ENCODE measurements around the gene FAM177B. TPM values are rescaled to one million over a fixed set of nuclear protein-coding genes. Genes with fewer than 3 reads are reported as not detected.

FAM177B gene
- total and polyA plus RNA-seq, 4 donors, result 0.10 to 0.54 (median 0.27) TPM; not detected in 1

DNA sequence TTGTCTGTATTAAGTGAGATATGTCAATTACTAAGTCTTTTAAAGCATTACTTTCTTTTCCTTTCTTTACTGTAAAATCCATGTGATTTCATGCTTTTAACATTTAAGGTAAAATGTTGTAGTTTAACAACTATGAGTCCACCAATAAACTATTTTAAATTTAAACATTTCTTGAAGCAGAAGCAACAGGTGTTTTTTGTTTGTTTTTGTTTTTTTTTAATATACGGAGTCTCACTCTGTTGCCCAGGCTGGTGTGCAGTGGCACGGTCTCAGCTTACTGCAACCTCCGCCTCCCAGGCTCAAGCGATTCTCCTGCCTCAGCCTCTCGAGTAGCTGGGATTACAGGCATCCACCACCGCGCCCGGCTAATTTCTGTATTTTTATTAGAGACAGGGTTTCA, 40.3 kb upstream of the FAM177B start:
- H3K27me3 ChIP-seq (ENCODE audit: control insufficient read depth in 3 of 3, insufficient read depth in 3 of 3, low read length in 2 of 3), result no peaks in the 10 kb centered on the region
- H3K27ac ChIP-seq (ENCODE audit: low read depth in 1 of 2, low read length in 1 of 2), result no peak overlapping the region
- peaks cover 0 to 3% (median 0%) of the 10 kb centered on the region in 5 donors for H3K4me1 ChIP-seq (ENCODE audit: control insufficient read depth in 5 of 5, insufficient read depth in 5 of 5, low read length in 5 of 5)
- ATAC-seq (ENCODE audit: insufficient read depth, low FRiP score) (no peak), DNase-seq (no peak)
- no peaks in the 10 kb centered on the region for H3K9me3 ChIP-seq (ENCODE audit: control insufficient read depth in 4 of 4, insufficient read depth in 3 of 4, low read length in 3 of 4)
- peaks cover 0 to 5% (median 3%) of the 10 kb centered on the region in 4 donors for H3K36me3 ChIP-seq (ENCODE audit: control insufficient read depth in 4 of 4, insufficient read depth in 4 of 4, low read length in 4 of 4)
- TF ChIP-seq CTCF (IDR thresholded peaks at IDR 0.05; ENCODE audit: control extremely low read depth, extremely low read depth), result no peak
- no peak overlapping the region for H3K4me3 ChIP-seq
- H3K9ac ChIP-seq (ENCODE audit: insufficient read depth in 1 of 2, low read length in 2 of 2), result no peak overlapping the region
- 97 to 98% methylated on average over 8 of the region's 8 CpGs for WGBS, 2 donors

- Histone ChIP-seq H3K4me3 (no peak overlapping the region), H3K4me1 (ENCODE audit: control insufficient read depth in 5 of 5, insufficient read depth in 5 of 5, low read length in 5 of 5) (peaks cover 0 to 3% (median 0%) of the 10 kb centered on the region in 5 donors), H3K36me3 (ENCODE audit: control insufficient read depth in 4 of 4, insufficient read depth in 4 of 4, low read length in 4 of 4) (peaks cover 0 to 5% (median 2%) of the 10 kb centered on the region in 4 donors), H3K27me3 (ENCODE audit: control insufficient read depth in 3 of 3, insufficient read depth in 3 of 3, low read length in 2 of 3) (no peaks in the 10 kb centered on the region), H3K9me3 (ENCODE audit: control insufficient read depth in 4 of 4, insufficient read depth in 3 of 4, low read length in 3 of 4) (no peaks in the 10 kb centered on the region), H3K9ac (ENCODE audit: insufficient read depth in 1 of 2, low read length in 2 of 2) (no peak overlapping the region), H3K27ac (ENCODE audit: low read depth in 1 of 2, low read length in 1 of 2) (no peak overlapping the region)
- no peak for TF ChIP-seq CTCF (IDR thresholded peaks at IDR 0.05; ENCODE audit: control extremely low read depth, extremely low read depth)
- WGBS, 2 donors, result 97 to 98% methylated on average over 2 of the region's 2 CpGs
- ATAC-seq (ENCODE audit: insufficient read depth, low FRiP score), result no peak
- DNase-seq, result no peak
These were observed 39.8 kb upstream of the FAM177B start for GRCh38 chr1:222697203-222697602.

- 89 to 91% methylated on average over 2 of the region's 2 CpGs for WGBS, 2 donors
- peak in 2 of 3 donors; percentile 41 to 58 for DNase-seq
- ATAC-seq (ENCODE audit: insufficient read depth, low FRiP score), result no peak
These were observed 39.2 kb upstream of the FAM177B start for GRCh38 chr1:222697826-222698225.

More at GRCh38 chr1:222697826-222698225, 39.2 kb upstream of the FAM177B start:
- TF ChIP-seq CTCF (IDR thresholded peaks at IDR 0.05; ENCODE audit: control extremely low read depth, extremely low read depth), result no peak
- H3K27ac ChIP-seq (ENCODE audit: low read depth in 1 of 2, low read length in 1 of 2), result no peak overlapping the region
- H3K36me3 ChIP-seq (ENCODE audit: control insufficient read depth in 4 of 4, insufficient read depth in 4 of 4, low read length in 4 of 4), result peaks cover 0 to 9% (median 3%) of the 10 kb centered on the region in 4 donors
- no peaks in the 10 kb centered on the region for H3K27me3 ChIP-seq (ENCODE audit: control insufficient read depth in 3 of 3, insufficient read depth in 3 of 3, low read length in 2 of 3)
- H3K9me3 ChIP-seq (ENCODE audit: control insufficient read depth in 4 of 4, insufficient read depth in 3 of 4, low read length in 3 of 4), result no peaks in the 10 kb centered on the region
- H3K9ac ChIP-seq (ENCODE audit: insufficient read depth in 1 of 2, low read length in 2 of 2), result no peak overlapping the region
- no peak overlapping the region for H3K4me3 ChIP-seq
- peaks cover 0 to 3% (median 0%) of the 10 kb centered on the region in 5 donors for H3K4me1 ChIP-seq (ENCODE audit: control insufficient read depth in 5 of 5, insufficient read depth in 5 of 5, low read length in 5 of 5)
